Stimulated activated naive CD4-positive, alpha-beta T cell treated with Interleukin-2 at 50 U/mL for 16 hours (primary cell): ENCODE results near the gene PACSIN2.

ENCODE experiments used
- DNase-seq: peaks from one replicate; lab custom pipeline; 2025; lab: John Stamatoyannopoulos, UW

Gene PACSIN2

GRCh38 chr22:42905217-42905616, 109.7 kb downstream of the PACSIN2 start:
- no peak for DNase-seq

- no peak for DNase-seq
These were observed 110.9 kb downstream of the PACSIN2 start for GRCh38 chr22:42904050-42904449.

- DNase-seq, result no peak
These were observed 112.0 kb downstream of the PACSIN2 start for GRCh38 chr22:42902875-42903510.

DNA sequence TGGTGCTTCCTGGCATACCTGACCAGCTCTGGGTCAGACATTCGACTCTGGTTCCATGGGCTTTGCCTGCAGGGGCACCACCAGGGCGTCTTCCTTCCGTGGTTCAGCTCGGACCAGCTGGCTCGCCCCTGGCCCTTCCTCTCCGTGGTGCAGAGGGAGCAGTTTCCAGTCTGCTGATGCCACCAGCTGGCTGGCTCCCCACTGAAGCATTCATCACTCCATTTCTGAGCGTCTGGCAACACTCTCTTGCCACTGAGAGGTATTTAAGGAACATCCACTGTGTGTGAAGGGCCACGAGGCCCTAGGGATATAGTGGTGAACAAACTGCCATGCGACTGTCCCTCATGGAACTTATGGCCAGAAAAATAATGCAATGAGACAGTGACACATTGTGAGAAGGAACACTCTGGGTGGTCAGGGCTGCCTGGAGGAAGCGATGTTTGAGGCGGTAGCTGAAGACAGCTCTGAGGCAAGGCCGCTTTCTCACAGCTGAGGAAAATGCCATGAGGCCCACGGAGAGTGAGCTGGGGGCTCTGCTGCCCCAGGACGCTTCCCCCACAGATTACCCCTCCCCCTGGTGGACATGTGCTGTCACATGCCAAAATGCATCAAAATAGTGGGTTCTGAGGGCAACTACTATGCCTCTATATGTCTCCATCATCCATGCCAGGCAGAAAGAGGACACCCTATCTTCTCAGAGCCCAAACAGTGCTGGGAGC, 113.0 kb downstream of the PACSIN2 start:
- DNase-seq, result no peak

GRCh38 chr22:42897960-42898359, 117.0 kb downstream of the PACSIN2 start:
- no peak for DNase-seq

- no peak for DNase-seq
These were observed 119.4 kb downstream of the PACSIN2 start for GRCh38 chr22:42895541-42895981.

- no peak for DNase-seq
These were observed 119.9 kb downstream of the PACSIN2 start for GRCh38 chr22:42895087-42895486.

DNA sequence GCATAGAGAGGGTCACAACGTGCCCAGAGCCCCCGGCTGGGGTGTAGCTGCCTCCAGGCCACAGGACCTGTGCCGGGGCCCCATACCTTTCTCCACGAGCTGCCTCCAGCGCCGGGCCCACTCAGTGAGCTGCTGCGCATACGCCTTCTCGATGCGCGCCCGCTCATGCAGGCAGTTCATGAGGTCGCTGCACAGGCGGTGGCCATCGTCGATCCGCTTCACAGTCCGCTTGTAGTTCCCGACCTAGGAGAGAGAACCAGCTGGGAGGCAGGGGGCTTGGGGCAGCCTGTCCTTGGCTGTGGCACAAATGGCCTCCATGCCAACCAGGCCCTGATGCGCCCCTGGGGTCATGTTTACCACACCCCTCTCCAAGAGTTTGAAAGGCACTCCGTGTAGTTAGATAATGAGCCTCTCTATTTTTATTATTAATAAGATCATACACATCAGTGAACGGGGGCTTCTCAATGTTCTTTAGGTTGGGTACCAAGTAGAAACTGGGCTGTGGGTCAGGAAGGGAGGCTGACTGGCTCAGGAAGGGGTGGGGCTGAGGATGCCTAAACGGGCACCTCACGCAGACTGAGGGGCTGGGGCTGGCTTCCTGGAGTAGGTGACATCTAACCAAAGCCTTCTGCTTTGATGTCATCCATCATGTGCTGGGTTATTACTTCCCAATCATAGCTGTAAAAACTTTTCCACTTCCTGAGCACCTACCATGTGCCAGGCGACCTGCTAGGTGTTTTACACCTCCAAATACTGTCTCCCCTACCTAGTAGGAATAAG, 121.4 kb downstream of the PACSIN2 start:
- DNase-seq, result no peak

DNA sequence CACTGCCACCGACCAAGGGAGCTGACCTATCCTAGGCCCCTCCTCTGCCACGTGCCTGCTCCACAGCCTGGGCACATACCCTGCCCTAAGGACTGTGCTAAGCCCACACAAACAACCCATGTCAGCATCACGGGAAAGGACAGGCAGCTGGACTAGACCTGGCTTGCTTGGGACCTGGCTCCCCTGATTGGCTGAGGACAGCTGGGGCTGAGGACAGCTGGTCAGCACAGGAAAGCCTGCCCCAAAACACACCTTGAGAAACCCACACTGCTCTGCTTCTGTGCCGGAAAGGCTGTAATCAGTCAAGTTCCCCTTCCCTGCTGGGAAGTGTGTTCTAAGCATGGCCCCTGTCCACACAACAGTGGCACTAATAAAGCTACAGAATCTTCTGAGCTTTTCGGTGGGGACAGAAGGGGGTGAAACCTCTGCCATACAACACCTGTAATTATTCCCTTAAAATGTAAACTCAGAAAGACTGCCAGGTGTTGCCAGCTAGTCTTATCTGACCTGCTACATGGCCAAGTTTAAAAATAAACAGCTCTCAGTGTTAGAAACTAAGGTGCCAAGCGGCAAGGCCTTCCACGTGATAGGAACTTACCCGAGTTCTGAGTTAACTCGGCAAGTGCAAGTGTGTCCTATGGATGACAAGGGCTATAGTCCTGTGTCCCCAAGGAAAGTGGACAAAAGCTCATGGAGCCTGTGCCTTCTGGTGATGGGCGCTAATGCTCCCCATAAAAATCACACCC, 122.2 kb downstream of the PACSIN2 start:
- no peak for DNase-seq

- DNase-seq, result no peak
These were observed 122.8 kb downstream of the PACSIN2 start for GRCh38 chr22:42892156-42892555.

- DNase-seq, result no peak
These were observed 123.3 kb downstream of the PACSIN2 start for GRCh38 chr22:42891696-42892095.

GRCh38 chr22:42891008-42891407, 123.9 kb downstream of the PACSIN2 start:
- DNase-seq, result no peak

DNA sequence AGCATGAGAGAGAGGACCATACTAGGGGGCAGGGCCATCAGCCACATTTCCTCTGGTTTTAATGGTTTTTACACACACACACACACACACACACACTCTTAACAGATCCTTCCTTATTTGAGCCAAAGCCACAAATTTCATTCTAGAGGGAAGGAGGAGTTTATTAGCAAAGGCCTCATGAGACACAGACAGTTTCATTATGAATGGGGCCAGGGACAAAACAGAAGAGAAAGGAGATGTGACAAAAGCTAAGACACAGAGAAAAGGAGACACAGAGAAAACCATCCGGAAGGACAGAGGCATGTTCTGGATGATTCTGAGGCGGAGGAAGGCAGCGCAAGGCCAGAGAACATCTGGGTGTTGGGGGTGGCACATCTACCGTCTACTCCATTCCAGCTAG, 125.6 kb downstream of the PACSIN2 start:
- no peak for DNase-seq

DNA sequence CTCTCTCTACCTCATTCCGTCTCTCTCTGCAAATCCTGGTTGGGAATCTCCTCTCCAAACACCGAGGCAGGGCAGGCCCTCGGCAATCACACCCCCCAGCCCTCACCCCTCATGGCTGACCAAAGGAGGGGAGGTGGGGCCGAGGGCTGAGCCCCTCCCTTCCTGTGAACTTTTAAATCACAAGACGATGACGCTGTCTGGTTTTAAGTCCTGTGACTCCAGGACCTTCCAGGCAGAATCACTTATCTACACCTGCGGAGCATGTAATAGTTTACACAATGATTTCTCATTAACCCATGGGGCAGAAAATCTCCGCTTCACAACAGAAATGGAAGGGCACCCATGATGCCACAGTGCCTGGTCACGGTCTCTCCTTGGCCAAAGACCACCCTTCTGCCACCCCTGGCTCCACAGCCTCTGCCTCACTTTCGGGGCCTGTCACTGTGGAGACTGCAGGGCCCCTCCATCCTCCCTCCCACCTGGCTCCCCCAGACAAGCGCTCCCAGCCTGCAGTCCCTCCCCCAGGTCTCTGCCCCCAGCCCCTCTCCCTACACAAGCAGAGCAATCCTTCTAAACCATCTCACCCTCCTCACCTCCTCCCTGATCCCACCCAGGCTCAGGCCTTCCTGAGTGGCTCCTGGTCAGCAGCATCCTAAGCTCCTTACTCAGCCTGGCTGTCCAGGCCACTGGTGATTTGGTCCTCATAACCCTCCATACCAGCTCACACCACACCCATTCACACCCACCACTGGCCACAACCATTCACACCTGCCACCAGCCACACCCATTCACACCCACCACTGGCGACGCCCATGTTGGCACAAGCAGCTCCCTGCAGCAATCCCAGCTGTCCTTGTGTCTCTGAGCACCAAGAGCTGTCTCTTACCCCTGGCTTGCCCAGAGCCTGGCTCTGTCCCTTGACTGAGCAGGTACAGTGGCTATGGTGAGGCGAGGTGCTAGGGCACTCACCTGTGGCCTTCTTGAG, 127.1 kb downstream of the PACSIN2 start:
- DNase-seq, result no peak

GRCh38 chr22:42887120-42887519, 127.8 kb downstream of the PACSIN2 start:
- no peak for DNase-seq

- no peak for DNase-seq
These were observed 129.5 kb downstream of the PACSIN2 start for GRCh38 chr22:42885446-42885845.

DNA sequence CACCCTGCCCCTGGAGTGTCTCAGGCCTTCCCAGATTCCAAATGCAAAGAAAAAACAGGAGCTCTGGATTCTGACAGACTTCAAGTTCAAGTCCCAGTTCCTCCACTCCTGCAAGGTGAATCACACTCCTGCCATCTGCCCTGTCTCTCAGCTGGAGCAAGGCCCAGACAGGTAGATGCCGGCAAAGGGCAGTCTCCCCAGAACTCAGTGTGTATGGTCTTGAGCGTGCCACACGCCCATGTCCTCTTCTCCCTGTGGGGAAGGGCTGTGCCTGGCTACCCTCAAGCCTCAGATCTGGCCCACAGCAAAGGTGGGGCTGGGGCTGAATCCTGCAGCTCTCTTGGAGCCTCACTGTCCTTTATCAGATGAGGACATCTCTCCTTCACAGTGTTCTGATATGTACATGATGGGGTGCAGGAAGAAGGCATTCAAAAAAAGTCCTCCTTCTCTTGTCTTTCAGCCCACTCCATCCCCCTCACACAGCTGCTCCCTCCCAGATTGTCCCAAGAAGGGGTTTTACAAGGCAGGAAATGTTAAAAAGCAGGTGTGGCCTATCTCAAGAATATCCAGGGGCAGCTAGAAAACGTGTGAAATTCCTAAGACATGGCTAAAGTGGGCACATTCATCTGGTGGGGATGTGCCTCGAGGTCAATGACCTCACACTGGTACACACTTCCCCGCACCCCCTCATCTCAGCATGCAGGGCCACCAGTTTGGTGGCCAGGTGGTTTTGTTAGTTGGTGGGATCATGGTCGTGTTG, 130.2 kb downstream of the PACSIN2 start:
- no peak for DNase-seq

DNA sequence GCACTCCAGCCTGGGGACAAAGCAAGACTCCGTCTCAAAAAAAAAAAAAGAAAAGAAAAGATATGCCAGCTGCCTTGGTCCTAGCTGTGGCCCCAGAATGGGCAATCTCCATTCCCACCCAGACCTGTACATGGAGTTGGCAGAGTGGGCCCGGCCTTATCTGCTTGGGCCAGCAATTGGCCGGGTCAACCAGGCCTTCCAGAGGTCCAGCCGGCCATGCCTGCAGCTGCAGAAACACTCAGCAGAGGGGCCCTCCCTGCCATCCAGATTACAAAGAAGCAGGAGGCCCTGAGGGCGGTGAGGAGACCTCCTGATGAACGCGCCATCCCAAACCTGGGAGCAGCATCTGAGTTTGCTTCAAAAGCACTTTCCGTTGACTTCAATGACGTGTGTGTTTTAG, 131.0 kb downstream of the PACSIN2 start:
- DNase-seq, result no peak

DNA sequence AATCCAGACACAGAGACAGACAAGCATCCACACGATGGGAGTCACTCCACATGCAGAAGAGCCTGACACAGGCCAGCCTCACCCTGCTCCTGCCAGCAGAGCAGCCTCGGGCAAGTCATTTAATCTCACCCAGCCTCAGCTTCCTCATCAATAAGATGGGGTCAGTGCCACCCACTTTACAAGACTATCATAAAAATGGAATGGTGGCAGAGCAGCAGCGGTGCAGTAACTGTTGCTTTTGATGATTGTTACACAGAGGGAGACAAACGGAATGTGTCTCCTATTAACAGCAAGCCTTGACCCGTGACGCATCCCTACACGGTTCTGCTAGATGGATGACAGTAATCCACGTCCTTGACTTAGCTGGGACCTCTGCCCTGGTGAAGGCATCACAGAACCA, 131.8 kb downstream of the PACSIN2 start:
- DNase-seq, result no peak

- no peak for DNase-seq
These were observed 132.8 kb downstream of the PACSIN2 start for GRCh38 chr22:42881982-42882656.
